Transverse colon (tissue), 4 donors: ENCODE data around the gene CD1D. TPM values are rescaled to one million over a fixed set of nuclear protein-coding genes. Genes with fewer than 3 reads are reported as not detected.

Source experiments
- DNase-seq: peaks from one replicate; pipeline ENCODE4 v3.0.0-alpha.2; 2019
- H3K27ac ChIP-seq, 4 donors: fragments of 200-600 bp; sonication (generic); 2 replicates each; pipeline ENCODE4 v1.5.1; 2016 to 2018; ENCODE audit warnings: inconsistent platforms in 4 of 4
- H3K27me3 ChIP-seq: fragments of 200-600 bp; sonication (generic); 2 replicates; pipeline ENCODE4 v1.5.1; 2017; ENCODE audit warnings: inconsistent platforms
- H3K36me3 ChIP-seq, 4 donors: fragments of 200-600 bp; sonication (generic); 2 replicates each; pipeline ENCODE4 v1.5.1; 2017 to 2019; ENCODE audit warnings: inconsistent platforms in 4 of 4
- H3K4me1 ChIP-seq, 4 donors: fragments of 200-600 bp; sonication (generic); 2 replicates each; pipeline ENCODE4 v1.5.1; 2017 to 2020; ENCODE audit warnings: inconsistent platforms in 4 of 4
- H3K4me3 ChIP-seq, 4 donors: fragments of 200-600 bp; sonication (generic); 1 replicate in 1 of 4; 2 replicates in 3 of 4; pipeline versions ENCODE4 v1.5.1 to v1.6.1; 2017 to 2019; ENCODE audit warnings: inconsistent platforms in 4 of 4
- H3K9me3 ChIP-seq, 2 donors: fragments of 200-600 bp; sonication (generic); 2 replicates each; pipeline ENCODE4 v1.5.1; 2017 to 2019; ENCODE audit warnings: inconsistent platforms in 2 of 2
- EP300 ChIP-seq: sonication (generic); formaldehyde crosslinking; IDR thresholded peaks from one replicate; pipeline ENCODE4 v1.6.1; 2017; ENCODE audit warnings: antibody characterized with exemption, low read depth
- POLR2A ChIP-seq: fragments of 450-650 bp; IDR thresholded peaks from one replicate; pipeline ENCODE4 v1.6.1; 2016; ENCODE audit warnings: antibody characterized with exemption, mild to moderate bottlenecking, moderate library complexity
- POLR2AphosphoS5 ChIP-seq, 3 donors: sonication (generic); formaldehyde crosslinking; IDR thresholded peaks; one replicate each; pipeline ENCODE4 v1.6.1; 2016; ENCODE audit warnings: antibody characterized with exemption in 3 of 3
- WGBS, 2 donors: methylation state at CpG; one replicate each; pipeline ENCODE4 v1.1.5; 2018; ENCODE audit warnings: low coverage in 1 of 2; 5-methylcytosine and 5-hydroxymethylcytosine counted together
- in situ Hi-C, 4 donors: fragments of 200-750 bp; cut with MboI; loops; one replicate each; pipeline versions ENCODE4 v1.15.0 to v1.15.1; 2017; ENCODE audit warnings: low sequenced_read_pairs in 3 of 4, low pct_ligation_motif_present in 1 of 4, low pct_unique_long_range_greater_than_20kb in 1 of 4
- intact Hi-C: fragments of 100-400 bp; cut with DNase I; formaldehyde crosslinking; loops from one replicate; pipeline ENCODE4 v1.15.1; 2023; ENCODE audit warnings: low total_unique reads
- total RNA-seq, 4 donors: library from RNA; depleted of rRNA; stranded (reverse); fragments of >200 nt; gene quantifications; one replicate each; pipeline ENCODE4 v1.1.0, GENCODE V29; 2016
- TF ChIP-seq, protein P1 (sequence below), 5 experiments: fragments of 200-600 bp in 3 of 5; fragments of 450-650 bp in 2 of 5; sonication (generic) in 3 of 5; IDR thresholded peaks; 1 replicate in 2 of 5; 2 replicates in 3 of 5; pipeline ENCODE4 v1.5.1; 2016 to 2017; ENCODE audit warnings: antibody characterized with exemption in 5 of 5, inconsistent platforms in 3 of 5, mild to moderate bottlenecking in 2 of 5, moderate library complexity in 1 of 5

The CD1D gene
- total RNA-seq, 4 donors from 2014 or later: 1.4 to 11.2 (median 4.1) TPM

DNA sequence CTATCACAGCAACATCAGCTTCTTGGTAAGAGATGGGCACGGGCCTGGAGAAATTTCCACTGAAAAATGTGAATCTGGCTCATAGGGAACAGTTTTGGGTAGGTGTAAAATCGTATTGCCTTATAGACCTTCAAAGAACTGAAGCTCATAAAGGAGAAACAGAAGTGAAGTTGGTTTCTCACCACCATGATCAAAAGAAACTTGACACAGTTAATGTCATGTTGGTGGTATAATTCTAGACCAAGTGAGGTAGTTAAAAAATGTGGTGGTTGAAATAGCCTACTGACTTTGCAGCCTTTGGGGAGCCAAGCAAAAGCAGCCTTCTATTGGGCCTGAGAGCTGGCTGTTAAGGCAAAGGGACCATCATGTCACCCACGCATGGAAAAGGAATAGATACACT lies 8.9 kb downstream of the CD1D start:
- Histone ChIP-seq H3K4me1 (peaks cover 0 to 3% (median 0%) of the 10 kb centered on the region in 4 donors), H3K27ac (no peak overlapping the region), H3K27me3 (peaks cover 22% of the 10 kb centered on the region), H3K36me3 (no peaks in the 10 kb centered on the region), H3K9me3 (no peaks in the 10 kb centered on the region), H3K4me3 (no peak overlapping the region)
- in situ Hi-C loops (no loop called here), intact Hi-C loops (no loop called here)
- no peak for DNase-seq
- WGBS, 2 donors: 77 to 78% methylated on average over 3 of the region's 3 CpGs
- no peak for TF ChIP-seq POLR2A
- no peak for TF ChIP-seq POLR2AphosphoS5 (IDR thresholded peaks at IDR 0.05)
- no peak for TF ChIP-seq EP300
- TF ChIP-seq, protein P1, sequence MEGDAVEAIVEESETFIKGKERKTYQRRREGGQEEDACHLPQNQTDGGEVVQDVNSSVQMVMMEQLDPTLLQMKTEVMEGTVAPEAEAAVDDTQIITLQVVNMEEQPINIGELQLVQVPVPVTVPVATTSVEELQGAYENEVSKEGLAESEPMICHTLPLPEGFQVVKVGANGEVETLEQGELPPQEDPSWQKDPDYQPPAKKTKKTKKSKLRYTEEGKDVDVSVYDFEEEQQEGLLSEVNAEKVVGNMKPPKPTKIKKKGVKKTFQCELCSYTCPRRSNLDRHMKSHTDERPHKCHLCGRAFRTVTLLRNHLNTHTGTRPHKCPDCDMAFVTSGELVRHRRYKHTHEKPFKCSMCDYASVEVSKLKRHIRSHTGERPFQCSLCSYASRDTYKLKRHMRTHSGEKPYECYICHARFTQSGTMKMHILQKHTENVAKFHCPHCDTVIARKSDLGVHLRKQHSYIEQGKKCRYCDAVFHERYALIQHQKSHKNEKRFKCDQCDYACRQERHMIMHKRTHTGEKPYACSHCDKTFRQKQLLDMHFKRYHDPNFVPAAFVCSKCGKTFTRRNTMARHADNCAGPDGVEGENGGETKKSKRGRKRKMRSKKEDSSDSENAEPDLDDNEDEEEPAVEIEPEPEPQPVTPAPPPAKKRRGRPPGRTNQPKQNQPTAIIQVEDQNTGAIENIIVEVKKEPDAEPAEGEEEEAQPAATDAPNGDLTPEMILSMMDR (IDR thresholded peaks at IDR 0.05): no peak

DNA sequence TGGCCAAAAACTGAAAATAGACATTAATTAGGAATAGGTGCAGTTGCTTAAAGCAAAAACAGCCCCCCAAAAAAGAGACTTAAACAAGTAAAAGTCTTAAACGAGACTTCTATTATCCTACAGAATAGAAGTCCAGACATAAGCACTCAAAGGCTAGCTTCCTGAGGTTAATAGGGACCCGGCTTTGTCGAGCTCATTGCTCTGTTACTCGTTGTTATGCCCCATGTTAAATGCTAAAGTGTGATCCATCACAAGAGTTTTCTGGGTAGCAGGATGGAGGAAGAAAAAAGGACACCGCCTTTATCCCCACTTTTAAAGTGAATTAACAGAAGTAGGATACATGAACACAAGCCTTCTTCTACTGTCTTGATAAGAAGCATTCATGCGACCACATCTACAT lies 10.6 kb downstream of the CD1D start:
- peaks cover 22% of the 10 kb centered on the region for H3K27me3 ChIP-seq
- no peaks in the 10 kb centered on the region for H3K36me3 ChIP-seq
- no peaks in the 10 kb centered on the region for H3K9me3 ChIP-seq
- DNase-seq: no peak
- WGBS, 2 donors: 70 to 74% methylated on average over 6 of the region's 6 CpGs
- no peak overlapping the region for H3K27ac ChIP-seq
- TF ChIP-seq POLR2A (no peak), POLR2AphosphoS5 (IDR thresholded peaks at IDR 0.05) (no peak)
- TF ChIP-seq, protein P1 (IDR thresholded peaks at IDR 0.05): no peak
- H3K4me3 ChIP-seq: no peak overlapping the region
- intact Hi-C loops: no loop called here
- in situ Hi-C loops: no loop called here
- H3K4me1 ChIP-seq: peaks cover 0 to 3% (median 0%) of the 10 kb centered on the region in 4 donors

DNA sequence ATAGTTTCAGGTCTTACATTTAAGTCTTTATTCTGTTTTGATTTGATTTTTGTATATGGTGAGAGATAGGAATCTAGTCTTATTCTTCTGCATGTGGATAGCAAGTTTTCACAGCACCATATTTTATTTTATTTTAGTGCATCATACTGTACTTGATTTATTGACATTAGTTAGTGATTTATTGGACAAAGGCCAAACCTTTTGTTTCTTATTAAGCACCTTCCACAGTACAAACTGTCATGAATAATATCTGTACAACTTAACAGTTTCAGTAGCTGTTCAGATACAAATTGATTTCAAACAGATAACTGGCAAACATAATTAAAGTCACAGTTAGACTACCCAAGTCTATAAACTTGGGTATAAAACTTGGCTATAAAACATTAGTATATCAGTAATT lies 15.8 kb downstream of the CD1D start:
- in situ Hi-C loops (no loop called here), intact Hi-C loops (no loop called here)
- Histone ChIP-seq H3K9me3 (no peaks in the 10 kb centered on the region), H3K36me3 (no peaks in the 10 kb centered on the region), H3K27me3 (peaks cover 7% of the 10 kb centered on the region), H3K4me3 (no peak overlapping the region), H3K4me1 (no peaks in the 10 kb centered on the region), H3K27ac (no peak overlapping the region)
- no peak for DNase-seq
- TF ChIP-seq, protein P1 (IDR thresholded peaks at IDR 0.05): no peak
- no peak for TF ChIP-seq POLR2A
- no peak for TF ChIP-seq POLR2AphosphoS5 (IDR thresholded peaks at IDR 0.05)
- TF ChIP-seq EP300: no peak

DNA sequence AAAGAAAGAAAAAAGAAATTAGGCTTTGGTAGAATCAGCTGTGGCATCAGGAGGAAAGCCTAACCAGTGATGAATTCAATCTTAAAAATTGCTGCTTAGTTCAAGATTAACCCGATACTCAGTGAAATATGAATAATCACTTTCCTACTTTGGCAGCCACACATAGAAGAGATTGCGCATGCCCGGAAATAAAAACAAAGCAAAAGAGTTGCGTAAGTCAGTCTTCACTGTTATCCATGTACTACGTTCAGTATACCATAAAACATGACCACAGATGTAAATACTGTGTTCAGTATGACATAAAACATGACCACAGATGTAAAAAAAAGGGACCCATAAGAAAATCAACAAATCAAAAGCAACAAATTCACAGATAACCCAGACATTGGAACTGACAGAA lies 19.2 kb downstream of the CD1D start:
- peaks cover 9% of the 10 kb centered on the region for H3K27me3 ChIP-seq
- DNase-seq: no peak
- WGBS, 2 donors: 25 to 36% methylated on average over 5 of the region's 5 CpGs
- H3K36me3 ChIP-seq: no peaks in the 10 kb centered on the region
- TF ChIP-seq POLR2AphosphoS5 (IDR thresholded peaks at IDR 0.05): no peak
- no peaks in the 10 kb centered on the region for H3K9me3 ChIP-seq
- in situ Hi-C loops: loop anchor here in 3 of 4 donors (10.0 to 25.0 kb wide), 4 partner anchors 787 to 887 kb away; partner anchors contain the start of gene AIM2 (in 1 of the 3)
- no peaks in the 10 kb centered on the region for H3K4me1 ChIP-seq
- no peak overlapping the region for H3K4me3 ChIP-seq
- intact Hi-C loops: loop anchor here (5.0 kb wide), 1 partner anchor 872 kb away; no protein-coding TSS in a partner anchor
- H3K27ac ChIP-seq: no peak overlapping the region

DNA sequence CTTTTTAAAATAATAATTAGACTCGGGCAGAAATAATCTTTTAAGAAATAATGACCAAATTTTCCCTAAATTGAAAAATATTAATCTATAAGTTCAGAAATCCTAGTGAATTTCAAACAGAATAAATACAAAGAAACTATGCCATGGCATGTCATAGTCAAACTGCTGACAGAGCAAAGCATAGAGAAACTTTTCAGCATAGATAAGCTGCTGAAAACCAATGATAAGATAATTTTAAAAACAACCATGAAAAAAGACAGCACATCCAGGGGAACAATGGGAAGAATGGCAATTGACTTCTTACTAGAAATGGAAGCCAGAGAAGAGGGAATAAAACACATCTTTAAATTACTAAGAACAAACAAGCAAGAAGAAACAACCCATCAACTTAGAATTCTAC lies 19.8 kb downstream of the CD1D start:
- TF ChIP-seq, protein P1 (IDR thresholded peaks at IDR 0.05): no peak
- TF ChIP-seq POLR2AphosphoS5 (IDR thresholded peaks at IDR 0.05) (no peak), EP300 (no peak), POLR2A (no peak)
- in situ Hi-C loops (loop anchor here in 3 of 4 donors (10.0 to 25.0 kb wide), 4 partner anchors 787 to 887 kb away; partner anchors contain the start of gene AIM2 (in 1 of the 3)), intact Hi-C loops (loop anchor here (5.0 kb wide), 1 partner anchor 872 kb away; no protein-coding TSS in a partner anchor)
- Histone ChIP-seq H3K4me1 (no peaks in the 10 kb centered on the region), H3K36me3 (no peaks in the 10 kb centered on the region), H3K9me3 (no peaks in the 10 kb centered on the region), H3K4me3 (no peak overlapping the region), H3K27ac (no peak overlapping the region), H3K27me3 (peaks cover 9% of the 10 kb centered on the region)
- DNase-seq: no peak
- WGBS, 2 donors: 77 to 86% methylated on average over 1 of the region's 1 CpG
